ENCODE data around the gene NRG3. TPM values are rescaled to one million over a fixed set of nuclear protein-coding genes. Genes with fewer than 3 reads are reported as not detected.

Gene NRG3
- total and polyA plus RNA-seq, 7 donors: 0.03 to 0.10 TPM; not detected in 5

DNA sequence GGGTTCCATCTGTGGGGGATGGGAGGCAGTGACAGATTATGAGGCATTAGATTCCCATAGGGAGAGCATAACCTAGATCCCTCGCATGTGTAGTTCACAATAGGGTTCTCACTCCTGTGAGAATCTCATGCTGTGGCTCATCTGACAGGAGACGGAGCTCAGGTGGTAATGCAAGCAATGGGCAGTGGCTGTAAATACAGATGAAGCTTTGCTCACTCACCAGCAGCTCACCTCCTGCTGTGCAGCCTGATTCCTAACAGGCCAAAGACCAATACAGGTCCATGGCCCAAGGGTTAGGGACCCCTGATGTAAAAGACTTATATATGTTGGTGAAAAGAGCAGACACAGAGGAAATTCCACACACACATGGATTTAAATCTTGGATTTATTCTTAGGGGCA lies 370.2 kb downstream of the NRG3 start:
- no peak overlapping the region for H3K4me3 ChIP-seq
- H3K27ac ChIP-seq: no peak overlapping the region
- no peaks in the 10 kb centered on the region for H3K36me3 ChIP-seq (ENCODE audit: insufficient read depth in 1 of 2, low read depth in 1 of 2)
- ATAC-seq (no peak), DNase-seq (no peak)
- H3K9me3 ChIP-seq: no peaks in the 10 kb centered on the region
- H3K4me1 ChIP-seq: no peaks in the 10 kb centered on the region
- no peaks in the 10 kb centered on the region for H3K27me3 ChIP-seq (ENCODE audit: insufficient read depth in 3 of 3, low read length in 2 of 3)
- TF ChIP-seq, protein P1, sequence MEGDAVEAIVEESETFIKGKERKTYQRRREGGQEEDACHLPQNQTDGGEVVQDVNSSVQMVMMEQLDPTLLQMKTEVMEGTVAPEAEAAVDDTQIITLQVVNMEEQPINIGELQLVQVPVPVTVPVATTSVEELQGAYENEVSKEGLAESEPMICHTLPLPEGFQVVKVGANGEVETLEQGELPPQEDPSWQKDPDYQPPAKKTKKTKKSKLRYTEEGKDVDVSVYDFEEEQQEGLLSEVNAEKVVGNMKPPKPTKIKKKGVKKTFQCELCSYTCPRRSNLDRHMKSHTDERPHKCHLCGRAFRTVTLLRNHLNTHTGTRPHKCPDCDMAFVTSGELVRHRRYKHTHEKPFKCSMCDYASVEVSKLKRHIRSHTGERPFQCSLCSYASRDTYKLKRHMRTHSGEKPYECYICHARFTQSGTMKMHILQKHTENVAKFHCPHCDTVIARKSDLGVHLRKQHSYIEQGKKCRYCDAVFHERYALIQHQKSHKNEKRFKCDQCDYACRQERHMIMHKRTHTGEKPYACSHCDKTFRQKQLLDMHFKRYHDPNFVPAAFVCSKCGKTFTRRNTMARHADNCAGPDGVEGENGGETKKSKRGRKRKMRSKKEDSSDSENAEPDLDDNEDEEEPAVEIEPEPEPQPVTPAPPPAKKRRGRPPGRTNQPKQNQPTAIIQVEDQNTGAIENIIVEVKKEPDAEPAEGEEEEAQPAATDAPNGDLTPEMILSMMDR (IDR thresholded peaks at IDR 0.05): no peak
- intact Hi-C loops (cut with DNase I): no loop called here
- WGBS, 3 donors: 47 to 55% (median 49%) methylated on average over 2 of the region's 2 CpGs

DNA sequence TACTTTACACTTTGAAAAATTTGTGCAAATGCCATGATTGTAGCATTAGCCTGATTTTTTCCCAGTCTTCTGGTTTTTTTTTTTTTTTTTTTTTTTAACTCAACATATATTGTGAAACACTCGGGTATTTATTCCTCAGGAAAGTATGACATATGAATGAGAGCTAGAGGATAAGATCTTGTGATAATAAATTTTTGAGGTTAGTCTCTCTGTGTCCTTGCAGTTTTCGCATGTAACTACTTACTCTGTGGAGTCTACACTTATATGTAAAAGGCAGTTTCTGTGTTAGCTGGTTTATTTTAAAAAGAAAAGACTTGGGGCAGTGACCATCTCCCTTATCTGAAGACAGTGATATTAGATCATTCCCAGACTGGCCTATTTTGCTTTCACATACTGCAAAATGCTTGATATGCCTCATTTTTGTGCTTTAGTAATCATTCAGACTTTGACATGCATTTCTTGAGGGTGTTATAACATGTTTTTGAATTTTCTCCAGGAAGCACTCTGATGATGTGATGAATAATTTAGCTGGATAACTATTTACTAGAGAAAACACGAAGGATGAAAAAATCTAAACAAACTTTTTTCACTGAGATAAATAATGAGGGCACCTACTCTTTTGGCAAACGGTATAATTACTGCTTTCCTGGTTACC lies 371.0 kb downstream of the NRG3 start:
- H3K4me1 ChIP-seq: no peaks in the 10 kb centered on the region
- ATAC-seq (no peak), DNase-seq (no peak)
- no peaks in the 10 kb centered on the region for H3K36me3 ChIP-seq (ENCODE audit: insufficient read depth in 1 of 2, low read depth in 1 of 2)
- TF ChIP-seq, protein P1 (IDR thresholded peaks at IDR 0.05): no peak
- H3K27me3 ChIP-seq (ENCODE audit: insufficient read depth in 3 of 3, low read length in 2 of 3): no peaks in the 10 kb centered on the region
- 73 to 77% (median 73%) methylated on average over 4 of the region's 4 CpGs for WGBS, 3 donors
- no peak overlapping the region for H3K27ac ChIP-seq
- no peak overlapping the region for H3K4me3 ChIP-seq
- H3K9me3 ChIP-seq: no peaks in the 10 kb centered on the region
- intact Hi-C loops (cut with DNase I): no loop called here

DNA sequence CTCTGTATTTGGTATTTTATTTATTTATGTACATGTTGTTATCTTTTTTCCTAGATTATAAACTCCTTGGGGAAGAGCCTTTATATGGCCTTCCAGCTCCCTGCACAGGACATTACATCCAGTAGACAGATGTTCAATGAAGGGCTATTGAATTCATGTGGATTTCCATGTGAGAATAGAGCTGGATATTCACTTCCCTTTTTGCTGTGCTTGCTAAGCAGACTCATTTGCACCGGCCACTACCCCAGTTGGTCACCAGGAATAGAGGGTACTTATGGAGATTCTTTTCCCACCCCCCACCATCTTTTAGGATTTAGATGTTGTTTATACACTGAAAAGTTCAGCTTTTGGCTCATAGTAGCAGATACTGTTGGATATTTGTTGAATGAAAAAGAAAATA lies 374.1 kb downstream of the NRG3 start:
- ATAC-seq: no peak
- no peaks in the 10 kb centered on the region for H3K27me3 ChIP-seq (ENCODE audit: insufficient read depth in 3 of 3, low read length in 2 of 3)
- intact Hi-C loops (cut with DNase I): no loop called here
- H3K4me1 ChIP-seq: no peaks in the 10 kb centered on the region
- no peaks in the 10 kb centered on the region for H3K9me3 ChIP-seq
- H3K27ac ChIP-seq: no peak overlapping the region
- no peak overlapping the region for H3K4me3 ChIP-seq
- TF ChIP-seq, protein P1 (IDR thresholded peaks at IDR 0.05): no peak
- no peaks in the 10 kb centered on the region for H3K36me3 ChIP-seq (ENCODE audit: insufficient read depth in 1 of 2, low read depth in 1 of 2)
- no peak for DNase-seq
- 66 to 69% (median 68%) methylated on average over 1 of the region's 1 CpG for WGBS, 3 donors

DNA sequence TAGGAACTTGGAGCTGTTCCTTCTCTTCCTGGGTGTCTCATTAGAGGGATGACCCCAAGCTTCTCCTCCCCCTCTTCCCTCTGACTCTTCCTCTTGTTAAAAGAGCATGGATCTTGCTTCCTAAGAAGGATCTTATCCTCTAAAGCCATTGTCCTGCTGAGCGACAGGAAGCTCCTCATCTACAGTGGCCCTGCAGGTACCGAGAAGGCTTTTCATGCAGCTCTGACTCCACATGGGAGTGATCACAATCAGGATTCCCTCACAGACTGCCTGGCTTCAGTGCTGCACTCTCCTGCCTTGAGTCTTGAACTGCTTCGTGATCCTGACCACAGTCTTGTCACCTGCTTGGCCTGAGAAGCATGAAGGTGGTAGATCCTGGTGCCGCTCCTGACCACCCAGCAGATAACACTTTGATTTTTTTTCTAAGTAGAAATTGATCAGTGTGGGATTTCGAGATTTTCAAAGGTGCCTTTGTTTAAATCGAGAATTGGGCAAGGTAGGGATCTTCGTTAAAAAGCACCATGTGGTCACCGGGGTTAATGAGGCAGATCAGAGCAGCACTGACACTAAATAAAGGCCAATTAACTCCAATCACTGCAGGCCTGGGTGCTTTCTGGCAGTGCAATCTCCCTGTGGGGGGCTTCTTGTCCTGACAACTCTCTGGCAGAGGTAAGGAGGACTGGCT lies 376.4 kb downstream of the NRG3 start:
- intact Hi-C loops (cut with DNase I): no loop called here

More for the DNA sequence above, 376.4 kb downstream of the NRG3 start:
- no peak for DNase-seq
- H3K27me3 ChIP-seq (ENCODE audit: insufficient read depth in 3 of 3, low read length in 2 of 3): no peaks in the 10 kb centered on the region
- H3K4me1 ChIP-seq: no peaks in the 10 kb centered on the region
- H3K9me3 ChIP-seq: no peaks in the 10 kb centered on the region
- no peaks in the 10 kb centered on the region for H3K36me3 ChIP-seq (ENCODE audit: insufficient read depth in 1 of 2, low read depth in 1 of 2)
- WGBS, 3 donors: 59 to 67% (median 60%) methylated on average over 8 of the region's 8 CpGs
- TF ChIP-seq, protein P1 (IDR thresholded peaks at IDR 0.05): no peak
- H3K4me3 ChIP-seq: no peak overlapping the region
- ATAC-seq: no peak
- H3K27ac ChIP-seq: no peak overlapping the region
